ENCODE measurements around the gene HSPG2. TPM values are rescaled to one million over a fixed set of nuclear protein-coding genes. Genes with fewer than 3 reads are reported as not detected.

HSPG2 gene
- polyA plus RNA-seq, 5 donors = 109 to 232 (median 147) TPM

Other genes starting within 250 kb of the HSPG2 start
- 10 to 100 TPM; 58.1 to 94.4 (median 83.9) TPM for gene USP48, start 154.2 kb downstream of the HSPG2 start, polyA plus RNA-seq (ENCODE audit: insufficient read depth in 1 of 5, insufficient read length in 5 of 5, low replicate concordance in 1 of 5)
- gene LDLRAD2, start 125.0 kb downstream of the HSPG2 start, polyA plus RNA-seq (ENCODE audit: insufficient read depth in 1 of 5, insufficient read length in 5 of 5, low replicate concordance in 1 of 5) = 1 to 10 TPM; 3.6 to 6.6 (median 4.2) TPM
- under 1 TPM in 2 of 5 donors, not detected in 3; 0.47 to 0.48 TPM for gene CELA3B, start 39.7 kb upstream of the HSPG2 start, polyA plus RNA-seq (ENCODE audit: insufficient read depth in 1 of 5, insufficient read length in 5 of 5, low replicate concordance in 1 of 5)
- gene CELA3A, start 64.3 kb upstream of the HSPG2 start, polyA plus RNA-seq (ENCODE audit: insufficient read depth in 1 of 5, insufficient read length in 5 of 5, low replicate concordance in 1 of 5) = not detected
- gene CDC42, start 115.4 kb upstream of the HSPG2 start, polyA plus RNA-seq (ENCODE audit: insufficient read depth in 1 of 5, insufficient read length in 5 of 5, low replicate concordance in 1 of 5) = 100 to 1,000 TPM; 323 to 425 (median 352) TPM
- gene WNT4, start 205.8 kb upstream of the HSPG2 start, polyA plus RNA-seq (ENCODE audit: insufficient read depth in 1 of 5, insufficient read length in 5 of 5, low replicate concordance in 1 of 5) = 1 to 10 TPM; 2.1 to 4.5 (median 3.0) TPM